ENCODE measurements around the gene NRN1L.
"Not testable (repeated sequence)": the region's sequence is repeated elsewhere in the genome, so short reads cannot be mapped to it uniquely, and the experiment has no call there.

The NRN1L gene

GRCh38 chr16:67884684-67885083, at the start of gene NRN1L:
Gene NRN1L (plus strand): TSS chr16:67884885. CDS start chr16:67884904, 19 bp downstream.
- DNase-seq = peak; percentile 89 to 98 (median 96)
- intact Hi-C loops (cut with DNase I) = no loop called here

GRCh38 chr16:67837190-67837589, 47.5 kb upstream of the NRN1L start:
- DNase-seq; intact Hi-C loops (cut with DNase I): not testable (repeated sequence)

- DNase-seq = peak in 12 of 42 donors; percentile 5 to 60 (median 44)
- intact Hi-C loops (cut with DNase I) = no loop called here
These were observed 46.9 kb upstream of the NRN1L start for GRCh38 chr16:67837811-67838210.

- DNase-seq = no peak
- intact Hi-C loops (cut with DNase I) = no loop called here
These were observed 43.4 kb upstream of the NRN1L start for GRCh38 chr16:67841198-67841815.

- intact Hi-C loops (cut with DNase I) = no loop called here
- peak; percentile 87 to 98 (median 94) for DNase-seq
These were observed 42.7 kb upstream of the NRN1L start, which contains the start of gene THAP11 for GRCh38 chr16:67841816-67842508. Gene THAP11 (plus strand): TSS chr16:67842320. CDS start chr16:67842555, 235 bp downstream.

GRCh38 chr16:67842509-67843342, 42.0 kb upstream of the NRN1L start:
- peak; percentile 34 to 86 (median 72) for DNase-seq
- intact Hi-C loops (cut with DNase I) = no loop called here

- peak in 8 of 42 donors; percentile 4 to 46 (median 20) for DNase-seq
- intact Hi-C loops (cut with DNase I) = no loop called here
These were observed 41.3 kb upstream of the NRN1L start for GRCh38 chr16:67843343-67843765.

GRCh38 chr16:67844497-67844896, 40.2 kb upstream of the NRN1L start:
- DNase-seq = no peak
- intact Hi-C loops (cut with DNase I) = no loop called here

GRCh38 chr16:67845291-67846062, 39.2 kb upstream of the NRN1L start:
- intact Hi-C loops (cut with DNase I) = loop anchor here (2.0 kb wide), 1 partner anchor 37 kb away; no protein-coding TSS in a partner anchor
- DNase-seq = no peak

GRCh38 chr16:67846063-67846319, 38.7 kb upstream of the NRN1L start:
- no peak for DNase-seq
- intact Hi-C loops (cut with DNase I) = loop anchor here (2.0 kb wide), 1 partner anchor 37 kb away; no protein-coding TSS in a partner anchor

GRCh38 chr16:67846320-67847063, 38.2 kb upstream of the NRN1L start, which contains the start of gene NUTF2:
Gene NUTF2 (plus strand): TSS chr16:67846933. CDS start chr16:67865131, 18,198 bp downstream.
- intact Hi-C loops (cut with DNase I) = loop anchor here (2.0 kb wide), 1 partner anchor 36 kb away; no protein-coding TSS in a partner anchor
- peak; percentile 86 to 98 (median 95) for DNase-seq

GRCh38 chr16:67847064-67847861, 37.4 kb upstream of the NRN1L start, which contains the start of gene CENPT:
Gene CENPT (minus strand): TSS chr16:67847693. CDS start chr16:67833859, 13,834 bp downstream.
- intact Hi-C loops (cut with DNase I) = loop anchor here (2.0 kb wide), 1 partner anchor 36 kb away; no protein-coding TSS in a partner anchor
- peak in 22 of 42 donors; percentile 23 to 81 (median 64) for DNase-seq

- DNase-seq = no peak
- intact Hi-C loops (cut with DNase I) = no loop called here
These were observed 36.6 kb upstream of the NRN1L start for GRCh38 chr16:67848118-67848517.

- DNase-seq = no peak
- intact Hi-C loops (cut with DNase I) = no loop called here
These were observed 31.0 kb upstream of the NRN1L start for GRCh38 chr16:67853670-67854069.

- no peak for DNase-seq
- intact Hi-C loops (cut with DNase I) = no loop called here
These were observed 28.9 kb upstream of the NRN1L start for GRCh38 chr16:67855789-67856188.

- intact Hi-C loops (cut with DNase I) = no loop called here
- no peak for DNase-seq
These were observed 27.6 kb upstream of the NRN1L start for GRCh38 chr16:67856927-67857546.

Measured in head of caudate nucleus (tissue), 42 donors.